CD1c-positive myeloid dendritic cell (primary cell): ENCODE results near the gene ABCA2.

Experiments used
- DNase-seq: peaks from one replicate; pipeline ENCODE4 v3.0.0-alpha.2; 2016; ENCODE audit errors: extremely low spot score

Gene ABCA2

DNA sequence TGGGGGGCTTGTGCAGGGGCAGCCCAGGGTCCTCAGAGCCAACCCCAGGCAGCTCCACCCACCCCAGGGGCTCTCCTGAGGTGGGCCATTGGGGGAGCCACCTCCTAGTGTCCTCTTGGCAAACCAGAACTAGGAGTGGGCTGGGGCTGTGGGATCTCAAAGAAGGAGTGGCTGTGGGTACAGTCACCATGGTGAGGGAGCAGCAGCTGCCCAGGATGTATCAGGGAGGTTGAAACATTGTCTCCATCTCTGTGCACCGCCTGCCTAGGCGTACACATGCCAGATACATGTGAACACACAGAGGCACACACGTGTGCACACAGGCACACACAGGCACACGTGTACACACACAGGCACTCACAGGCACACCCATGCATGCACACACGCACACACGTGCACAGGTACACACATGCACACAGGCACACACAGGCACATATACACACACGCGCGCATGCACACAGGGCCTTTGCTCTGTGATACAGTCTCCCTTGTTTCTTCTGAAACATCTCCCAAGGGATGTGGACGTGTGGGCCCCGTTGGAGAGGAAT lies 65.3 kb downstream of the ABCA2 start:
- no peak for DNase-seq

DNA sequence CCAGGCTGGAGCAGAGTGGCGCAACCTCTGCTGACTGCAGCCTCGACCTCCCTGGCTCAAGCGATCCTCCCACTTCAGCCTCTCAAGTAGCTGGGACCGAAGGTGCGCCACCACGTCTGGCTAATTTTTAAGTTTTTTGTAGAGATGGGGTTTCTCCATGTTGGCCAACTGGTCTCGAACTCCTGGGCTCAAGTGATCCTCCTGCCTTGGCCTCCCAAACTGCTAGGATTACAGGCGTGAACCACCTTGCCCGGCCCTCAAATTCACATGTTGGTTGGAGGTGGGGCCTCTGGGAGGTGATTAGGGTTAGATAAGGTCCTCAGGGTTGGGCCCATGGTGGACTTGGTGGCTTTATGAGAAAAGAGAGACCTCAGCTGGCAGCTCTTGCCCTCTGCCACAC lies 65.9 kb downstream of the ABCA2 start:
- DNase-seq, result no peak

DNA sequence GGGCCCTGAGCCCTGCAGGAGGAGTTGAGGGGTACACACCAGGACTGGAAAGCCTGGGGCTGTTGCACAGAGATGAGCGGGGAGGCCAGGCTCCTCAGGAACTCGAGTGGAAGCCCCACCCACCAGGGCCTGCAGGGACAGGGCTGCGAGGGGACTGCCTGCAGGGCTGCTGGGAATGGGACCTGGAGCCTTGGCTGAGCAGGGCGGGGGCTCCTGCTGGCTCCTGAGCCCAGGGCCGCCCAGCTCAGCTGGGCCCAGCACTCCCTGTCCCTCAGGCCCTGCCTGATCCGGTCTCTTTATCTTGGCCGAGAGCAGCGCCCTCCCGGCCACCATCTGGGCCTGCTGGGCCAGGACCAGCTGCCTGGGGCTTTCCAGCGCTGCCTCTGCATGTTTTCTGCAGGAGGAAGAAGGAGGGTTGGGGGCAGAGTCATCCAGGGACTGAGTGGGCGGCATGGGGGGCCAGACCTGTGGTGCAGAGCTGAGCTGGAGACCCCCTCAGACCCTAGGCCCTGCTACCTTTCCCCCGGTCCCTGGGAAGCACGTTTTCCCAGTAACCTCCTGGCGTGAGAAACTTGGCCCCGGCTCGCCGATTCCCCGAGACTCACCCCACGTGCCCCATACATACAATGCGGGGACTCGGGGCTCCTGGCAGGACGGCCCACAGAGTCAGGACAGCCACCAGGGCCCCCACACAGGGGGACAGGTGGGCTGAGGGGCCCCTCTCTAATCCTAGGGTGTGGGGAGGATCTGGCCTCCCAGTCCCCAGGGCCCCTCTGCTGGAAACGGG lies 66.6 kb downstream of the ABCA2 start:
- no peak for DNase-seq

DNA sequence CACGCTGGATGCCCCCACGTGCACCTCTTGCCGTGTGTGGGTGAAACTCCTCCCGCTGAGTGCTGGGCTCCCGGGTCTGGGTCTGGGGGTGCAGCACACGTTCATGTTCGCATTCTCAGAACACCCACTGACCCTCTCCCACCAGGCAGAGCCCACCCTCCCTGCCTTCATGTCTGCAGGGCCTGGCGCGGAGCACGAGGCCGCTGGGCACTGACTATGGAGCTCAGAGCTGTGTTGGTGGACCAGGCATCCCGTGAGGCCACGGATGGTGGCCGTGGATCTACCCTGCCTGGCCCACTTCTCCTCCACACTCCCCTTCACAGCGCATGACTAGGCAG lies 67.1 kb downstream of the ABCA2 start:
- no peak for DNase-seq

- DNase-seq, result no peak
Observed at GRCh38 chr9:136960212-136960937, 67.7 kb downstream of the ABCA2 start.

GRCh38 chr9:136958898-136959850 lies 68.9 kb downstream of the ABCA2 start:
- DNase-seq, result no peak

GRCh38 chr9:136958473-136958872 lies 69.6 kb downstream of the ABCA2 start:
- no peak for DNase-seq

GRCh38 chr9:136957901-136958300 lies 70.1 kb downstream of the ABCA2 start:
- DNase-seq, result no peak

- DNase-seq, result no peak
Observed at GRCh38 chr9:136957461-136957860, 70.6 kb downstream of the ABCA2 start.
